Central memory CD8-positive, alpha-beta T cell (primary cell): ENCODE measurements around the gene TBC1D19.

Experiments
- ATAC-seq: fragments of 150-1000 bp; cut with Tn5 transposase; replicated peaks from 2 replicates; pipeline ENCODE4 v1.10.0; 2022; ENCODE audit warnings: mild to moderate bottlenecking, moderate FRiP score, moderate number of reproducible peaks; ENCODE audit not compliant: poor library complexity, severe bottlenecking; ENCODE audit errors: extremely low read depth
- DNase-seq, 2 donors: peaks; one replicate each; pipeline ENCODE4 v3.0.0; 2021; ENCODE audit warnings: low spot score in 2 of 2
- H3K27ac Mint-ChIP-seq: one replicate; pipeline ENCODE4 v1.8.0; 2022; ENCODE audit warnings: low read depth, mild to moderate bottlenecking, moderate library complexity, mixed read lengths
- H3K27me3 Mint-ChIP-seq: one replicate; pipeline ENCODE4 v1.8.0; 2022; ENCODE audit warnings: mixed read lengths
- H3K36me3 Mint-ChIP-seq: one replicate; pipeline ENCODE4 v1.8.0; 2022; ENCODE audit warnings: mild to moderate bottlenecking, moderate library complexity, mixed read lengths; ENCODE audit not compliant: insufficient read depth
- H3K4me1 Mint-ChIP-seq: one replicate; pipeline ENCODE4 v1.8.0; 2022; ENCODE audit warnings: mixed read lengths
- H3K4me3 Mint-ChIP-seq: one replicate; pipeline ENCODE4 v1.8.0; 2022; ENCODE audit warnings: mild to moderate bottlenecking, moderate library complexity, mixed read lengths
- H3K9me3 Mint-ChIP-seq: one replicate; pipeline ENCODE4 v1.8.0; 2022; ENCODE audit warnings: mixed read lengths

The TBC1D19 gene

DNA sequence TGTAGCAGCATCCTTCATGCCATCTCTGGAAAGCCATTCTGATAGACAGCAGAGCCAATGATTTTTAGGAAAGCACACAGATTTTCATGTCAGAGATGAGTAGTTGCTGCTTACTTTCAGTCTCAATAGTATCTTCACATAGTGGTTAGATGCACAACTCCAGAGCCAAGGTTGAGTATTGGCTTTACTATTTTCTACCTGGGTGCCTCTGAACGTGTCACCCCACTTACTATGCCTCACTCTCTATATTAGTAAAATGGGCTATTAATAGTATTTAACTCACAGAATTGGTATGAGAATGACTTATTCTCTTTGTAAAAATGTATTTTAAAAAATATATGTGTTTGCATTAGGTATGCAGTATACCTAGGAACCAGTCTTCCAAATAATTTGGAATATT is 168.0 kb downstream of the TBC1D19 start:
- ATAC-seq = no peak
- H3K4me3 Mint-ChIP-seq = no peak overlapping the region
- no peak for DNase-seq
- no peaks in the 10 kb centered on the region for H3K9me3 Mint-ChIP-seq
- H3K27ac Mint-ChIP-seq = no peak overlapping the region
- no peaks in the 10 kb centered on the region for H3K27me3 Mint-ChIP-seq
- peaks cover 18% of the 10 kb centered on the region for H3K36me3 Mint-ChIP-seq
- peaks cover under 1% of the 10 kb centered on the region for H3K4me1 Mint-ChIP-seq

DNA sequence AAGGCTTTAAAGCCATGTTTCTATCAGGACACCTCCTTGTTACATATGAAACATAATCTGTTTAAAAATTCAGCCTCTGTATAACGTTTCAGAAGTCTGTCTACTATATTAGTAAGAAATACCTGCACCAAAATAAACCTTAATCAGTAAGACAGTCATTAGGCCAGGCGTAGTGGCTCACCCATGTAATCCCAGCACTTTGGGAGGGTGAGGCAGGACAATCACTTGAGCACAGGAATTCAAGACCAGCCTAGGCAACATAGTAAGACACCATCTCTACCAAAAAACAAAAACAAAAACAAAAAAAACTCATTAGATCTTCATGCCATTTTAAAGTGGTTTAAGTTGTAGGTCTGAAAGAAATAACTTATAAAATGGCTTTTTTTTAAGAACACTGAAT is 169.3 kb downstream of the TBC1D19 start:
- ATAC-seq (no peak), DNase-seq (no peak)
- H3K9me3 Mint-ChIP-seq = no peaks in the 10 kb centered on the region
- H3K36me3 Mint-ChIP-seq = peaks cover 19% of the 10 kb centered on the region
- no peak overlapping the region for H3K4me3 Mint-ChIP-seq
- H3K27ac Mint-ChIP-seq = no peak overlapping the region
- no peaks in the 10 kb centered on the region for H3K4me1 Mint-ChIP-seq
- H3K27me3 Mint-ChIP-seq = no peaks in the 10 kb centered on the region

DNA sequence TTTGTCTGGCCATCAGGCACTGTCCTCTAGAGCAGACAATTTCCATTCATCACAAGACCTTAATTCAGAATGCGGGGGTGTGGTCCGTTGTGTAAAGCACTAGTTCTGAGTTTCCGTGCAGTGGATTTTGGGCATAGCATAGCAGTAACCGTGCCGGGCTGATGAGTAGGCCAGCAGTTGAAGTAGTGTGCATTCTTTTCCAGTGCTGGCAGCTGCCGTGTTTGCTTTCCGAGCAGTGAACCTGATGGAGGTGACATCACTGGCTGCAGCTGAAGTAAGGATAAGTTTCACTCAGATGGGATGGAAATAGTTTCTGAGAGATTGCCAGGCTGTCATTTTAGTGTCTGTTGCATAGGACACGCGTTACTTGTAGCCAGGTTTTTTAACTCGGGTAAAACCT is 169.7 kb downstream of the TBC1D19 start:
- Mint-ChIP-seq H3K4me3 (no peak overlapping the region), H3K4me1 (no peaks in the 10 kb centered on the region), H3K27me3 (no peaks in the 10 kb centered on the region), H3K9me3 (no peaks in the 10 kb centered on the region), H3K36me3 (peaks cover 15% of the 10 kb centered on the region), H3K27ac (no peak overlapping the region)
- ATAC-seq = no peak
- DNase-seq = no peak

DNA sequence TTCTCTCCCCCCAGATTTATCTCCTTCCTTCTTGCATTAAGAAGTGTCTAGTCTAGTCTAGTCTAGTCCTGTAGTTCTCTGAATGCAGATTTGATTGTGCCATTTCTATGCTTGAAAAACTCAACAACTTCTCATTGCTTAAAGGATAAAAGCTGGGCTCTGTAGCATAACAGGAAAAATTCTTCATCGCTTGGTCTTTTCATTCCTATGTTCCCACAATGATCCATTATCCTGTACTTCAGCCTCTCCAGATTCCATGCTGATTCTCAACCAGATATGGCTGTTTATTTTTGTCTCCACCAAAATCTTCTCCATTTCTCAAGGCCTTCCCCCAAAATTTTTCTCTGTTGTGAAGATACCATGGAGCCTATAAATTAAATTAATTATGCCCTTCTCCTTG is 173.9 kb downstream of the TBC1D19 start:
- ATAC-seq (no peak), DNase-seq (no peak)
- no peaks in the 10 kb centered on the region for H3K4me1 Mint-ChIP-seq
- H3K4me3 Mint-ChIP-seq = no peak overlapping the region
- peaks cover 7% of the 10 kb centered on the region for H3K36me3 Mint-ChIP-seq
- H3K27ac Mint-ChIP-seq = peak overlapping the region; percentile 23
- H3K27me3 Mint-ChIP-seq = no peaks in the 10 kb centered on the region
- no peaks in the 10 kb centered on the region for H3K9me3 Mint-ChIP-seq

DNA sequence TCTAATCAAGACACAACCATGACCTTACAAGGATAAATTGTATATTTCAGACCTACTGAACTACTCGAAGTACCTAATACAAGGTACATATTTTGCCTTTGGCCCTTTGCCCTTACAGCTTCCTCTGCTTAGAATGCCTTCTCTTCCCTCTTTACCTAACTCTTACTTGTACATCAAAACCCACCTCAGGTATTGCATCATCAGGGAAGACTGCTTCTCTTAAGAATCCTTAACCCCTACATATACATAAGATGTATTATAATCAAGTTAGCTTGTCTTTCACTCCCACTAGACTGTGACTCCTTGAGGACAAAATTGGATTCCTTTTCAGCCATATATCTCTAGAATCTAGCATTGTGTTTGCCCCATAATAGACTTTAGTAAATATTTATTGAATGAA is 175.0 kb downstream of the TBC1D19 start:
- no peak for ATAC-seq
- DNase-seq = no peak
- no peaks in the 10 kb centered on the region for H3K9me3 Mint-ChIP-seq
- no peak overlapping the region for H3K4me3 Mint-ChIP-seq
- no peaks in the 10 kb centered on the region for H3K4me1 Mint-ChIP-seq
- H3K36me3 Mint-ChIP-seq = peaks cover 7% of the 10 kb centered on the region
- no peaks in the 10 kb centered on the region for H3K27me3 Mint-ChIP-seq
- H3K27ac Mint-ChIP-seq = no peak overlapping the region

DNA sequence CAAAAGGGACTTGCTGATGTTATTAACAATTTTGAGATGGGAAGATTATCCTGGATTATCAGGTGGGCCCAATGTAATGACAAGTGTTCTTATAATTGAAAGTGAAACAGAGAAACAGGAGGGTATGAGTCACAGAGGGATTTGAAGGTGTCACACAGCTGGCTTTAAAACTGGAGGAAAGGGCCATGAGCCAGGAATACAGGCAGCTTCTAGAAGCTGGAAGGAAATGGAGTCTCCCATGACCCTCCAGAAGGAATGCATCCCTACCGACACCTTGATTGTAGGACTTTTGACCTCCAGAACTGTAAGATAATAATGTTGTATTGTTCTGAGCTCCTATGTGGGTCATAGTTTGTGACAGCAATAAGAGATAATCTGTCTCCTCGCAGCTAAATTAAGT is 178.8 kb downstream of the TBC1D19 start:
- H3K9me3 Mint-ChIP-seq = no peaks in the 10 kb centered on the region
- H3K27me3 Mint-ChIP-seq = no peaks in the 10 kb centered on the region

DNA sequence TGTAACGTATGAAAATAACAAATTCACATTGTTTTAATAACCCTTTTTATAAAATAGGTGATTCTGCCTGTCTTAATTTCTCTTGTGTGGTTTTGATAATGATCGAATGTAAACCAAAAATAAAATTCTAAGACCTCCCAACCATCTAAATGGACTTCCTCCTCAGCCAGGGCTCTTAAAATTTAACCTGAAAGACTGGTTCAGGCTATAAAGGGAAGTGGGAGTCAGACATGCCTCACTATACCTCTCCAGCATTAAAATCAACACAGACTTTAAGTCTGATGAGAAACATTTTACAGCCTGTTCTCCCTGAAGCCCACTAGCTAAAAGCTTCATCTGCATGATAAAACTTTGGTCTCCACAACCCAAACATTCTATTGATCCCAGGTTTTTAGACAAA is 179.2 kb downstream of the TBC1D19 start:
- Mint-ChIP-seq H3K4me1 (no peaks in the 10 kb centered on the region), H3K4me3 (no peak overlapping the region), H3K27me3 (no peaks in the 10 kb centered on the region), H3K27ac (no peak overlapping the region), H3K36me3 (peaks cover 8% of the 10 kb centered on the region), H3K9me3 (no peaks in the 10 kb centered on the region)
- ATAC-seq = no peak
- DNase-seq = no peak

More for the DNA sequence above, 178.8 kb downstream of the TBC1D19 start:
- Mint-ChIP-seq H3K4me3 (no peak overlapping the region), H3K4me1 (no peaks in the 10 kb centered on the region), H3K27ac (no peak overlapping the region), H3K36me3 (peaks cover 8% of the 10 kb centered on the region)
- DNase-seq (no peak), ATAC-seq (no peak)

DNA sequence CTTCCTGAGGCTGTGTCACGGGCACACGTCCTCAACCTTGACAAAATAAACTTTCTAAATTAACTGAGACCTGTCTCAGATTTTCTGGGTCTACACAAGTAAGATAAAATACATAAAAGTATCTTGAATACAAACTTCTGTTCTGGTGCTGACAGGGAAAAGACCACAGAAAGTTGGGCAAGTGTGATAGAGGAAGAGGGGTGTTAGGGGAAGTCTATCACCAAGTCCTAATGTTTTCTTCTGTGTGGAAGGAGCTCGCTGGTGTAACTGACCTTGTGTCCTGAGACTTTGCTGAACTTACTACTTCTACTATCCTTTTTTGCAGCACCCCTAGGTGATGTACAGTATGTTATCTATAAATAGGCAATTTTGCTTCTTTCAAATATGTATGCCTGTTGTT is 179.8 kb downstream of the TBC1D19 start:
- H3K36me3 Mint-ChIP-seq = peaks cover 8% of the 10 kb centered on the region
- DNase-seq = no peak
- H3K9me3 Mint-ChIP-seq = no peaks in the 10 kb centered on the region
- no peak overlapping the region for H3K27ac Mint-ChIP-seq
- H3K4me1 Mint-ChIP-seq = no peaks in the 10 kb centered on the region
- H3K27me3 Mint-ChIP-seq = no peaks in the 10 kb centered on the region
- no peak for ATAC-seq
- H3K4me3 Mint-ChIP-seq = no peak overlapping the region

DNA sequence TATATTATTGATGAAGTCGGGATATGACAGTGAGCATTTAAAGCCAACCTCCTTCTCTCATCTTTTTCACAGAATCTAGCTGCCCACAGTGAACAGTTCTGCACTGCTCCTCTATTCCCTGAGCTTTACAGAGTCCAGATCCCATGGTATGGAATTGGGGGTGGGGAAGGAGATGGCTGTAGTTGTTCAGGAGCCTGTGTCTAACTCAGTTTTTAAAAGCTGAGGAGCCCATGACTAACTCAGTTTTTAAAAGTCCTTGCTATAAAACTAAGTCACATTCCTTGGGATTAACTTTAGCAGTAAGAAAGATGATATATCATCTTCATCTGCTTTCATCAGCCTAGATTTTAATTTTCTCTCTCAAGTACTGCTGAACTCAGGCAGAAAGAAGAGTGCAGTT is 180.3 kb downstream of the TBC1D19 start:
- Mint-ChIP-seq H3K4me1 (no peaks in the 10 kb centered on the region), H3K27me3 (no peaks in the 10 kb centered on the region), H3K36me3 (peaks cover 8% of the 10 kb centered on the region), H3K27ac (no peak overlapping the region), H3K4me3 (no peak overlapping the region), H3K9me3 (no peaks in the 10 kb centered on the region)
- ATAC-seq = no peak
- no peak for DNase-seq

DNA sequence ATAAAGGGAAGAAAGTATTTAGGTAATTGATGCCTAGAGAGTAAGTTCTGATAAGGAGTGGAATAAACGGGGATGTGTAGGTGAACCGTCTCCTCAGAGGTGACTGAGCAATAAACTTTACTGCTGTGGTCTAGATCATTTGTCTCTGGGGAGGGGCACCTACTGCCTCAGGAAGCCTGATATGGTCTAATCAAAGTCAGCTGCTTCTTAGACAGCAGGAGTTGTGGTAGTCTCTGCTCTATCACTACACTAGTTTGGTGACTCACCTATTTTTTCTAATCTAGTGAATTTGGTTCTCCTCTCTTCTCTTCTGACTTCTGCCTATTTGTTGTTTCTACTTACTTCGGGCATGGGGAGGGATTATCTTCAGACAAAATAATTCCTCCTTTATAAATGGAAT is 181.6 kb downstream of the TBC1D19 start:
- ATAC-seq (no peak), DNase-seq (no peak)
- Mint-ChIP-seq H3K27ac (no peak overlapping the region), H3K27me3 (no peaks in the 10 kb centered on the region), H3K4me3 (no peak overlapping the region), H3K9me3 (no peaks in the 10 kb centered on the region), H3K4me1 (no peaks in the 10 kb centered on the region), H3K36me3 (peaks cover 8% of the 10 kb centered on the region)

DNA sequence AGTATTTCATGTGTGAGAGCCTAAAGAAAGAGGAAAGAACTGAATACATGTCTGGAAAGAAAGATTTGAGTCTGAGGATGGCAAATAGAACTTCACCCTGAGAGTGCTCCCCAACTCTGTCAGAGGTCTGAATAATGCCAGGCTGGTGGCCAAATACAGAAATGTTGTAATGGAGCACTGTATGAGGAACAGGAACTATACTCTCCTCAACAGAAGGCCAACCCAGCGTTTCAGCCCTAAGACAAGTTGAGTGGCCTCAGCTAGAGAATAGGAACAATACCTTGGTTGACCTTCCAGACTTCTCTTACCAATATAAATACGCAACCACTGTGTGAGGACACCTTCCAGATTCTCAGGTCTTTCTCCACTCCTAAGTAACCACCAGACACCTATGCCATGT is 182.3 kb downstream of the TBC1D19 start:
- ATAC-seq = no peak
- H3K4me3 Mint-ChIP-seq = no peak overlapping the region

DNA sequence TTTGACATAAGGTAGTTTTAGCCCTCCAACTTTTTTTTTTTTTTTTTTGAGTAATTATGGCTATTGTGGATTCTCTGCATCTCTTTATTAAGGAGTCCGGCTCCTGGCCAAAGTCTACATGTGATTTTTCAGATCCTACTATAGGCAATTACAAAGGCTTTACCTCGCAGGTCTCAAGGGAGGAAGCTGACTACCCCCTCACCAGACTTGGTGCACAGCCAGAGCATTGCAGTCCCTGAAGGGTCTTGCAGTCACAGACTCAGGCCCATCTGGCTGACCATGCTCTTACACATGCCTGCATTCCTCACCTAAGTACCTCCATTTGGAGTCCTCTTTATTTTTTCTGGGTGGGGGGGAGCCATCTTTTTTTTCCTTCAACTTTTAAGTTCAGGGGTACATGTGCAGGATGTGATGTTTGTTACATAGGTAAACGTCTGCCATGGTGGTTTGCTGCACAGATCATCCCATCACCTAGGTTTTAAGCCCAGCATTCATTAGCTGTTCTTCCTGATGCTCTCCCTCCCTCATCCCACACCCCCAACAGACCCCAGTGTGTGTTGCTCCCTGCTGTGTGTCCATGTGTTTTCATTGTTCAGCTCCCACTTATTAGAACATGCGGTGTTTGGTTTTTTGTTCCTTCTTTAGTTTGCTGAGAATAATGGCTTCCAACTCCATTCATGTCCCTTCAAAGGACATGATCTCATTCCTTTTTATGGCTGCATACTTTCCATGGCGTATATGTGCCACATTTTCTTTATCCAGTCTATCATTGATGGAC is 188.4 kb downstream of the TBC1D19 start:
- Mint-ChIP-seq H3K9me3 (no peaks in the 10 kb centered on the region), H3K4me3 (no peak overlapping the region), H3K27me3 (no peaks in the 10 kb centered on the region), H3K4me1 (no peaks in the 10 kb centered on the region), H3K27ac (no peak overlapping the region), H3K36me3 (peaks cover 2% of the 10 kb centered on the region)
- ATAC-seq (no peak), DNase-seq (no peak)

More for the DNA sequence above, 182.3 kb downstream of the TBC1D19 start:
- no peak for DNase-seq
- H3K27ac Mint-ChIP-seq = no peak overlapping the region
- H3K4me1 Mint-ChIP-seq = no peaks in the 10 kb centered on the region
- H3K9me3 Mint-ChIP-seq = no peaks in the 10 kb centered on the region
- H3K27me3 Mint-ChIP-seq = no peaks in the 10 kb centered on the region
- H3K36me3 Mint-ChIP-seq = peaks cover 8% of the 10 kb centered on the region

DNA sequence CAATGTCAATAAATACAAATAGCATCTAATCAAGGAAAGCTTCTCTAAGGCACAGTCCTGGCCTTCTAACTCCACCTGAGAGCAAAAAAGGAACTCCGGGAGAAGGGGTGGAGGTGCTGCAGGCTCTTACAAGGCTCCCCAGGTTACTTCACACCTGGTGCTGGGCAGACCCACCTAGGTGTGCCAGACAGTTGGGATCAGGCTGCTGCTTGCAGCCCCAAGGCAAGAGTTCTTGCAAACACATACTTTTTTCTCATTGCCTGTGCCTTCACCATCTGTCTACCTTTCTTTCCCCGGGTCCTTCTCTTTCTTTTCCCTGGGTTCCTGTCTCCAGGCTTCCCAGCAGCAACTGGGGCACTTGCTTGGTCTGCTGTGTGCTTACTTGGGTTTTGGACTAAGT is 195.3 kb downstream of the TBC1D19 start:
- no peaks in the 10 kb centered on the region for H3K27me3 Mint-ChIP-seq
- ATAC-seq (no peak), DNase-seq (no peak)
- peaks cover 3% of the 10 kb centered on the region for H3K36me3 Mint-ChIP-seq
- no peak overlapping the region for H3K4me3 Mint-ChIP-seq
- H3K9me3 Mint-ChIP-seq = no peaks in the 10 kb centered on the region
- H3K4me1 Mint-ChIP-seq = no peaks in the 10 kb centered on the region
- no peak overlapping the region for H3K27ac Mint-ChIP-seq
